HG03025 (cell line): ENCODE data around the gene LST1.
"Not testable (repeated sequence)": the region's sequence is repeated elsewhere in the genome, so short reads cannot be mapped to it uniquely, and the experiment has no call there.

Source experiments
- ATAC-seq: cut with Tn5 transposase; IDR thresholded peaks from one replicate; pipeline ENCODE4 v1.9.1; 2021; ENCODE audit warnings: mild to moderate bottlenecking, moderate library complexity; ENCODE audit not compliant: unreplicated experiment, low FRiP score

The LST1 gene

GRCh38 chr6:31579546-31580437, 6.3 kb upstream of the LST1 start:
- no peak for ATAC-seq

GRCh38 chr6:31580438-31580740, 5.7 kb upstream of the LST1 start:
- ATAC-seq: no peak

GRCh38 chr6:31580807-31581433, 5.2 kb upstream of the LST1 start:
- ATAC-seq: no peak

GRCh38 chr6:31581434-31582229, 4.4 kb upstream of the LST1 start:
- no peak for ATAC-seq

GRCh38 chr6:31582230-31582643, 3.8 kb upstream of the LST1 start, which contains the start of gene LTB:
Gene LTB (minus strand): TSS chr6:31582424. CDS start chr6:31582417, 7 bp downstream.
- no peak for ATAC-seq

GRCh38 chr6:31585491-31585890, 586 bp upstream of the LST1 start:
- no peak for ATAC-seq

- ATAC-seq: no peak
Measured at GRCh38 chr6:31586599-31587281, 663 bp downstream of the LST1 start.

- no peak for ATAC-seq
Measured at GRCh38 chr6:31587791-31588777, 2.0 kb downstream of the LST1 start.

GRCh38 chr6:31588871-31589650, 3.0 kb downstream of the LST1 start:
- no peak for ATAC-seq

- ATAC-seq: not testable (repeated sequence)
Measured at GRCh38 chr6:31590691-31591090, 4.6 kb downstream of the LST1 start.

- ATAC-seq: no peak
Measured at GRCh38 chr6:31592396-31592771, 6.3 kb downstream of the LST1 start.

- ATAC-seq: no peak
Measured at GRCh38 chr6:31597006-31597405, 10.9 kb downstream of the LST1 start.

- ATAC-seq: no peak
Measured at GRCh38 chr6:31607317-31607716, 21.2 kb downstream of the LST1 start.

- no peak for ATAC-seq
Measured at GRCh38 chr6:31609519-31610406, 23.7 kb downstream of the LST1 start.

- no peak for ATAC-seq
Measured at GRCh38 chr6:31610968-31611367, 24.9 kb downstream of the LST1 start.

GRCh38 chr6:31614075-31614619, 28.1 kb downstream of the LST1 start:
- no peak for ATAC-seq
